ENCODE data around the gene ADM.
A peak's percentile ranks its signal among the peaks of the same experiment; 100 is the strongest.

Gene ADM

DNA sequence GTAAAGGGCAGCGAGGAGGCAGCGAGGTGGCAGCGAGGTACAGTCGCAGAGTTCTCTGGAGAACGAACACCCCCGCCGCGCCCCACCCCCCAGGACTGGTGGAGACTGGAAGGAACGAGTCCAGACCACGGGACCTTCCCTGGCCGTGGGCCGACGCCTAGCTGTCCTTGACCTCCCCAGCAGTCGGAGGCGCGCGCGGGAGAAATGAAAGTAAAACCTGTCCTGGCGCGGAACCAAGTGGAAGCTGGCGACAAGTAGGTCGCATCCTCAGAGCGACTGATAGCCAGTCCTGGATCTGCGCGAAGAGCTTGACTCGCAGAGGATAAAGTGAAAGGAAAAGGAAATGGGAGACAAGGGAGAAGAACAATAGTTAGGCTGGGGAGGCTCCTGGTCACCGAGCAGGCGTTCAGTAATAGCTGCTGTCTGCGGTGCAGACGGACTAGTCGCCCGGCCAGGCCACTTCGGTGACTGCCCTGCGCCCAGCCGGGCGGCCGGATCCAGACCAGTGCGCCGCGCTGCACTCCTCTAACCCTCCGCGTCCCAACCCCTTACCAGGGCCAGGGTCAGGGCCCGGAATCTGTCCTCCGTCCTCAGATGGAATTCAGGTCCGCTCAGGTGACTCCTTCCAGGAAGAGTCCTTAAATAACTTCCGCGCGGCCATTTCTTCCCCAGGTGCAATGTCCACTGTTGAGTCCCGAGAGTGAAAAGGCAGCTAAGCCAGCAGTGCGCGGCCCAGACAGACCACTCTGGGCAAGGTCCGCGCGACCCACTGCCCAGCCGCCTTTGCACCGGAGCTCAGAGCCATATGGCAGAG is 1.9 kb upstream of the ADM start:
- Histone ChIP-seq H3K36me3 (ENCODE audit: control insufficient read depth, insufficient read depth, low read length) (no peaks in the 10 kb centered on the region), H3K4me3 (ENCODE audit: insufficient read depth, low read depth, low read length) (peak overlapping the region; percentile 45), H3K27ac (ENCODE audit: insufficient read depth, low read depth, low read length, poor library complexity, severe bottlenecking) (no peak overlapping the region), H3K27me3 (ENCODE audit: control insufficient read depth, insufficient read depth, low read length, poor library complexity, severe bottlenecking) (peaks cover 88% of the 10 kb centered on the region), H3K4me1 (ENCODE audit: control insufficient read depth, insufficient read depth, low read length) (peaks cover 30% of the 10 kb centered on the region), H3K9me3 (ENCODE audit: control insufficient read depth, low read length) (no peaks in the 10 kb centered on the region)
- WGBS, 2 experiments, result 1% methylated on average over 56 of the region's 56 CpGs

DNA sequence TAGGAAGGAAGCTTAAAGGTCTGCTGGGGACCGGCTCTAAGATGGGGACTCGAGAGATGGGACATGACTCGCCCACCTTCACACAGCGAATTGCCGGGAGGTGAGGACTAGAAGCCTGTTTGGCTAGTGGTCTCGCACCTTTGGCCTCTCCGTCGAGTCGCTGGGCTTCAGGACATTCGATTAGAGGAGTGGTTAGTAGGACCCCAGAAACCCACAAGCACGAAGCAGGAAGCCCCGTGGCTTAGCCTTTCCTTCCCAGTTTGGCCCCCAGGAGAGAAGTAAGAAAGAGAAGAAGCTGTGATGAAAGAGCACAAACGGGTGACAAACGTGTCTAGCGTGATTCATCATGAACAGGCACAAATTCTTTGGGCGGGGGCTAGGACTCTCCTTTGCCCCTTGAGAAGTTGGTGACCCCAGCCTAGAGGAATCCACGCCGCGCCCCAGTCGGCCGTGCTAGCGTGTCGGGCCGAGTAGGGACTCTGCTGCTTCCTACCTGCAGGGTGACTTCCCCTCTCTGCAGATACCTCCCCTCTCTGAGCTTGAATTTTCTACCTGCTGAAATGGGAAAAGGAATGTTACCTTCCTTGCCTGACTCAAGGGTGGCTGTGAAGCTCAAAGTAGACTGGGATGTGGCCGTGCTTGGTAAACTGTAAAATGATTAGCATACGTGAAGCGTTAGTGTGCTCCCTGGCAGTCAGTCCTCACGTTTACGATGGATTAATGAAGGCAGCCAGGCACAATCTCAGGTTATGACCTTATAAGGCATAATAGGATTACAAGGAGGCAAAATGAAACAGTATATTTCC is 1.1 kb upstream of the ADM start:
- H3K4me3 ChIP-seq (ENCODE audit: insufficient read depth, low read depth, low read length), result peak overlapping the region; percentile 45
- peaks cover 96% of the 10 kb centered on the region for H3K27me3 ChIP-seq (ENCODE audit: control insufficient read depth, insufficient read depth, low read length, poor library complexity, severe bottlenecking)

GRCh38 chr11:10305262-10305963 is 540 bp downstream of the ADM start:
- H3K4me3 ChIP-seq (ENCODE audit: insufficient read depth, low read depth, low read length), result peak overlapping the region; percentile 45
- no peaks in the 10 kb centered on the region for H3K36me3 ChIP-seq (ENCODE audit: control insufficient read depth, insufficient read depth, low read length)
- peaks cover 98% of the 10 kb centered on the region for H3K27me3 ChIP-seq (ENCODE audit: control insufficient read depth, insufficient read depth, low read length, poor library complexity, severe bottlenecking)
- WGBS, 2 experiments, result 0 to 1% methylated on average over 51 of the region's 51 CpGs
- H3K4me1 ChIP-seq (ENCODE audit: control insufficient read depth, insufficient read depth, low read length), result peaks cover 30% of the 10 kb centered on the region
- no peaks in the 10 kb centered on the region for H3K9me3 ChIP-seq (ENCODE audit: control insufficient read depth, low read length)
- H3K27ac ChIP-seq (ENCODE audit: insufficient read depth, low read depth, low read length, poor library complexity, severe bottlenecking), result no peak overlapping the region

More for the DNA sequence above, 1.1 kb upstream of the ADM start:
- H3K36me3 ChIP-seq (ENCODE audit: control insufficient read depth, insufficient read depth, low read length), result no peaks in the 10 kb centered on the region
- H3K9me3 ChIP-seq (ENCODE audit: control insufficient read depth, low read length), result no peaks in the 10 kb centered on the region
- 2% methylated on average over 29 of the region's 29 CpGs for WGBS, 2 experiments
- peaks cover 30% of the 10 kb centered on the region for H3K4me1 ChIP-seq (ENCODE audit: control insufficient read depth, insufficient read depth, low read length)
- no peak overlapping the region for H3K27ac ChIP-seq (ENCODE audit: insufficient read depth, low read depth, low read length, poor library complexity, severe bottlenecking)

DNA sequence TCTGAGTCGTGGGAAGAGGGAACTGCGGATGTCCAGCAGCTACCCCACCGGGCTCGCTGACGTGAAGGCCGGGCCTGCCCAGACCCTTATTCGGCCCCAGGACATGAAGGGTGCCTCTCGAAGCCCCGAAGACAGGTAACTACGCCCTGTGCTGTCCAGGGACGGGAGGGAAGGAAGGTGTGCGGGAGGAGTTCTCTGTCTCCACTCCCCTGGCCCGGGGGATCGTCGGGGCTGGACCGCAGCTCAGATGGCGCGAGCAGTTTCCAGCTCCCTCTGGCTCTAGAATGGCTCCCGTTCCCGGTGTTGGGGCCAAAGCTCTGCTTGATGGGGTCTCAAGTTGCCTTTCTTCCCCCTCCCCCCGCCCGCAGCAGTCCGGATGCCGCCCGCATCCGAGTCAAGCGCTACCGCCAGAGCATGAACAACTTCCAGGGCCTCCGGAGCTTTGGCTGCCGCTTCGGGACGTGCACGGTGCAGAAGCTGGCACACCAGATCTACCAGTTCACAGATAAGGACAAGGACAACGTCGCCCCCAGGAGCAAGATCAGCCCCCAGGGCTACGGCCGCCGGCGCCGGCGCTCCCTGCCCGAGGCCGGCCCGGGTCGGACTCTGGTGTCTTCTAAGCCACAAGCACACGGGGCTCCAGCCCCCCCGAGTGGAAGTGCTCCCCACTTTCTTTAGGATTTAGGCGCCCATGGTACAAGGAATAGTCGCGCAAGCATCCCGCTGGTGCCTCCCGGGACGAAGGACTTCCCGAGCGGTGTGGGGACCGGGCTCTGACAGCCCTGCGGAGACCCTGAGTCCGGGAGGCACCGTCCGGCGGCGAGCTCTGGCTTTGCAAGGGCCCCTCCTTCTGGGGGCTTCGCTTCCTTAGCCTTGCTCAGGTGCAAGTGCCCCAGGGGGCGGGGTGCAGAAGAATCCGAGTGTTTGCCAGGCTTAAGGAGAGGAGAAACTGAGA is 1.4 kb downstream of the ADM start:
- H3K4me1 ChIP-seq (ENCODE audit: control insufficient read depth, insufficient read depth, low read length), result peaks cover 30% of the 10 kb centered on the region
- H3K4me3 ChIP-seq (ENCODE audit: insufficient read depth, low read depth, low read length), result peak overlapping the region; percentile 45
- WGBS, 2 experiments, result 1% methylated on average over 63 to 65 of the region's 65 CpGs
- peaks cover 89% of the 10 kb centered on the region for H3K27me3 ChIP-seq (ENCODE audit: control insufficient read depth, insufficient read depth, low read length, poor library complexity, severe bottlenecking)
- no peak overlapping the region for H3K27ac ChIP-seq (ENCODE audit: insufficient read depth, low read depth, low read length, poor library complexity, severe bottlenecking)
- H3K9me3 ChIP-seq (ENCODE audit: control insufficient read depth, low read length), result no peaks in the 10 kb centered on the region
- no peaks in the 10 kb centered on the region for H3K36me3 ChIP-seq (ENCODE audit: control insufficient read depth, insufficient read depth, low read length)

GRCh38 chr11:10307022-10307399 is 2.1 kb downstream of the ADM start:
- peaks cover 82% of the 10 kb centered on the region for H3K27me3 ChIP-seq (ENCODE audit: control insufficient read depth, insufficient read depth, low read length, poor library complexity, severe bottlenecking)
- peak overlapping the region; percentile 45 for H3K4me3 ChIP-seq (ENCODE audit: insufficient read depth, low read depth, low read length)
- H3K27ac ChIP-seq (ENCODE audit: insufficient read depth, low read depth, low read length, poor library complexity, severe bottlenecking), result no peak overlapping the region
- peaks cover 30% of the 10 kb centered on the region for H3K4me1 ChIP-seq (ENCODE audit: control insufficient read depth, insufficient read depth, low read length)
- H3K36me3 ChIP-seq (ENCODE audit: control insufficient read depth, insufficient read depth, low read length), result no peaks in the 10 kb centered on the region
- no peaks in the 10 kb centered on the region for H3K9me3 ChIP-seq (ENCODE audit: control insufficient read depth, low read length)
- WGBS, 2 experiments, result 2 to 3% methylated on average over 6 to 9 of the region's 9 CpGs

- peaks cover 76% of the 10 kb centered on the region for H3K27me3 ChIP-seq (ENCODE audit: control insufficient read depth, insufficient read depth, low read length, poor library complexity, severe bottlenecking)
Observed at GRCh38 chr11:10307400-10308200, 2.7 kb downstream of the ADM start.

GRCh38 chr11:10308201-10308954 is 3.5 kb downstream of the ADM start:
- H3K27ac ChIP-seq (ENCODE audit: insufficient read depth, low read depth, low read length, poor library complexity, severe bottlenecking), result no peak overlapping the region
- 29 to 30% methylated on average over 16 of the region's 16 CpGs for WGBS, 2 experiments
- H3K9me3 ChIP-seq (ENCODE audit: control insufficient read depth, low read length), result no peaks in the 10 kb centered on the region
- peak overlapping the region; percentile 28 for H3K4me3 ChIP-seq (ENCODE audit: insufficient read depth, low read depth, low read length)
- H3K27me3 ChIP-seq (ENCODE audit: control insufficient read depth, insufficient read depth, low read length, poor library complexity, severe bottlenecking), result peaks cover 68% of the 10 kb centered on the region
- peaks cover 21% of the 10 kb centered on the region for H3K4me1 ChIP-seq (ENCODE audit: control insufficient read depth, insufficient read depth, low read length)
- H3K36me3 ChIP-seq (ENCODE audit: control insufficient read depth, insufficient read depth, low read length), result no peaks in the 10 kb centered on the region

More at GRCh38 chr11:10307400-10308200, 2.7 kb downstream of the ADM start:
- H3K4me3 ChIP-seq (ENCODE audit: insufficient read depth, low read depth, low read length), result peak overlapping the region; percentile 28
- H3K9me3 ChIP-seq (ENCODE audit: control insufficient read depth, low read length), result no peaks in the 10 kb centered on the region
- no peaks in the 10 kb centered on the region for H3K36me3 ChIP-seq (ENCODE audit: control insufficient read depth, insufficient read depth, low read length)
- WGBS, 2 experiments, result 1% methylated on average over 62 of the region's 62 CpGs
- peaks cover 25% of the 10 kb centered on the region for H3K4me1 ChIP-seq (ENCODE audit: control insufficient read depth, insufficient read depth, low read length)
- H3K27ac ChIP-seq (ENCODE audit: insufficient read depth, low read depth, low read length, poor library complexity, severe bottlenecking), result no peak overlapping the region

- no peak overlapping the region for H3K4me3 ChIP-seq (ENCODE audit: insufficient read depth, low read depth, low read length)
- no peaks in the 10 kb centered on the region for H3K36me3 ChIP-seq (ENCODE audit: control insufficient read depth, insufficient read depth, low read length)
- 64 to 68% methylated on average over 12 of the region's 12 CpGs for WGBS, 2 experiments
- peaks cover 57% of the 10 kb centered on the region for H3K27me3 ChIP-seq (ENCODE audit: control insufficient read depth, insufficient read depth, low read length, poor library complexity, severe bottlenecking)
- H3K4me1 ChIP-seq (ENCODE audit: control insufficient read depth, insufficient read depth, low read length), result peaks cover 15% of the 10 kb centered on the region
- H3K9me3 ChIP-seq (ENCODE audit: control insufficient read depth, low read length), result no peaks in the 10 kb centered on the region
- H3K27ac ChIP-seq (ENCODE audit: insufficient read depth, low read depth, low read length, poor library complexity, severe bottlenecking), result no peak overlapping the region
Observed at GRCh38 chr11:10309163-10310093, 4.6 kb downstream of the ADM start.
